Activated T-cell treated with anti-CD3 and anti-CD28 coated beads, Interleukin-2, amount 50 U/mL, for 72 hours (primary cell): ENCODE measurements around the gene PCNT. TPM values are rescaled to one million over a fixed set of nuclear protein-coding genes. Genes with fewer than 3 reads are reported as not detected.
"Not testable (repeated sequence)": the region's sequence is repeated elsewhere in the genome, so short reads cannot be mapped to it uniquely, and the experiment has no call there.

Source experiments
- ATAC-seq, 2 donors: fragments of 150-1000 bp; cut with Tn5 transposase; replicated peaks in 1 of 2; 2 replicates each; pipeline ENCODE4 v1.10.0; 2021; ENCODE audit warnings: moderate library complexity in 2 of 2, mild to moderate bottlenecking in 1 of 2
- DNase-seq, 2 donors: peaks; one replicate each; pipeline ENCODE4 v3.0.0; 2021 to 2022; ENCODE audit warnings: mixed read lengths in 1 of 2
- H3K27ac Mint-ChIP-seq: one replicate; pipeline ENCODE4 v1.8.0; 2022; ENCODE audit warnings: mild to moderate bottlenecking, moderate library complexity, mixed read lengths
- H3K27me3 Mint-ChIP-seq: one replicate; pipeline ENCODE4 v1.8.0; 2022; ENCODE audit warnings: low read depth, mixed read lengths
- H3K36me3 Mint-ChIP-seq, 2 donors: one replicate each; pipeline ENCODE4 v1.8.0; 2022; ENCODE audit warnings: mixed read lengths in 2 of 2, mild to moderate bottlenecking in 1 of 2; ENCODE audit not compliant: insufficient read depth in 2 of 2
- H3K4me1 Mint-ChIP-seq: one replicate; pipeline ENCODE4 v1.8.0; 2022; ENCODE audit warnings: low read depth, mixed read lengths
- H3K4me3 Mint-ChIP-seq, 2 donors: one replicate each; pipeline ENCODE4 v1.8.0; 2022; ENCODE audit warnings: mild to moderate bottlenecking in 2 of 2, mixed read lengths in 2 of 2, moderate library complexity in 2 of 2
- H3K9me3 Mint-ChIP-seq, 2 donors: one replicate each; pipeline ENCODE4 v1.8.0; 2022; ENCODE audit warnings: mixed read lengths in 2 of 2
- total RNA-seq, 2 donors: library from RNA; stranded (reverse); gene quantifications; one replicate each; pipeline ENCODE4 v1.2.3, GENCODE V29; 2022

PCNT gene
- total RNA-seq, 2 donors from 2014 or later = 69.6 to 83.5 TPM

DNA sequence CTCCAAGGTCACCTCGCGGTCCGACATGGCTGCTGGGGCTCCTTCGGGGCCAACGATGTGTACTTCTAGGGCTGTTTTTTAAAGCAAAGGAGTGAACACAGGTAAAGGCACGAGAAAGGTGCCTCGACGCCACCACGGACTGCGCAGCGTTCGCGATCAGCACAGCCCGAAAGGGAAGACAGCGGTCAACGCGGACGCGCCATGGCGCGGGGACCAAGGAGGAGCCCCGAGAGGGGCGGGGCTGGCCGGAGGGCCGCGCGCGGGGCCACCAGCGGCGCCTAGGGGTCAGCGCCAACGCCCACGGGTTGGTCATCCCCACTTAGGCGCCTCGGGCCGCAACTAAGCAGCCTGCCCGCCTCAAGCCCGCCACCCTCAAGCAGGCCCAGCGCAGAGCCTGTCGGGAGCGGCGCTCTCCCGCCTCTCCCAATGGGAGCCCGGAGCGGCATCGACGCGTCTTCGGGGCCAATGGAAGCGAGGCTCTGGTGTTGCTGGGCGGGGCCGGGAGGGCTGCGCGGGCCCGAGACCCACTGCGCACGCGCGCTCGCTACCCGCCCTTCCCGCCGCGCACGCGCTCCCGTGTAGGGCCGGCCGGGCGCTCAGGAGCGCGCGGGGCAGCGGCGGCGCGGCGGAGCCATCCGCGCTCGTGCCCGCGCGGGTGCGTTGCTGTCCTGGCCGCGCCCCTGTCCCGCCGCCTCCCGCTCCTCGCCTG is 134.5 kb downstream of the PCNT start, which contains the start of gene DIP2A:
Gene DIP2A (plus strand): TSS at position 577 of the 709 bp plus-strand sequence. CDS start 241 bp downstream, outside the sequence.
- Mint-ChIP-seq H3K27ac (peak within 1 kb of the TSS; percentile 83), H3K36me3 (peaks cover 8 to 16% of the 10 kb centered on the region in 2 donors), H3K9me3 (no peaks in the 10 kb centered on the region), H3K27me3 (no peaks in the 10 kb centered on the region), H3K4me3 (peak within 1 kb of the TSS; percentile 91 to 92), H3K4me1 (peaks cover 53% of the 10 kb centered on the region)
- ATAC-seq (peak; percentile 96 to 97), DNase-seq (peak; percentile 95 to 96)

- no peak for DNase-seq
- Mint-ChIP-seq H3K4me3 (peak overlapping the region; percentile 82 to 90), H3K27me3 (no peaks in the 10 kb centered on the region), H3K4me1 (peaks cover 53% of the 10 kb centered on the region), H3K27ac (no peak overlapping the region), H3K9me3 (no peaks in the 10 kb centered on the region), H3K36me3 (peaks cover 8 to 16% of the 10 kb centered on the region in 2 donors)
- ATAC-seq = no peak
These were observed 135.0 kb downstream of the PCNT start for GRCh38 chr21:46459024-46459355.

DNA sequence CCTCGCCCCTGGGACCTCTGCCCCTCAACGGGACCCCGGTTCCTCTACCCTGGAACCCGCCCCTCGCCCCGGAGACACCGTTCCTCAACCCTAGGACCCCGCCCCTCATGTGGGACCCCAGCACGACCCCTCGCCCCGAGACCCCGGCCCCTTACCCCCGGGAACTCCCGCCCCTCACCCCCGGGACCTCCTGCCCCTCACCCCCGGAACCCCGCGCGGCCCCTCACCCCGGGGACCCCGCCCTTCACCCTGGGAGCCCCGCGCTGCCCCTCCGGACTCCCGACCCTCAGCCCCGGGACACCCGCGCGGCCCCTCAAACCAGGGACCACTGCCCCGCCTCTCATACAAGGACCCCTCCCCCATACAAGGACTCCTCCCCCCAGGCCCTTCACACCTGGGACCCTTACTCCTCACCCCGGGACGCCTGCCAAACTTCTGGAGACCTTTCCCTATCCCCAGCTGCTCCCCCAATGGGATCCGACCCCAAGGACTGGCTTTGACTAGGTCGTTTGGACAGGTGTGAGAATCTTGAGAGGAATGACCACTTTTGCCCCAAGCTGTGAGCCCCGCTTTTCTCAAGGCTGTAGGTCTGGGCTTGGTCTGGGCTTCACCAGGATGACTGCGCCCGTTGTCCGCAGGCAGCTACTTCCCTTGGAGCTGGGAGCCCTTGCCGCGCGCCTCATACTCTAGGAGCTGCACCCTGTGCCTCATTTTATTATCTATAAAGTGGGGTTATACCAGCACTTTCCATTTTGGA is 135.6 kb downstream of the PCNT start:
- Mint-ChIP-seq H3K27ac (peak overlapping the region; percentile 83), H3K27me3 (no peaks in the 10 kb centered on the region), H3K9me3 (no peaks in the 10 kb centered on the region), H3K4me3 (peak overlapping the region; percentile 90 to 92), H3K36me3 (peaks cover 8 to 16% of the 10 kb centered on the region in 2 donors), H3K4me1 (peaks cover 53% of the 10 kb centered on the region)
- peak; percentile 16 to 20 for DNase-seq
- no peak for ATAC-seq

DNA sequence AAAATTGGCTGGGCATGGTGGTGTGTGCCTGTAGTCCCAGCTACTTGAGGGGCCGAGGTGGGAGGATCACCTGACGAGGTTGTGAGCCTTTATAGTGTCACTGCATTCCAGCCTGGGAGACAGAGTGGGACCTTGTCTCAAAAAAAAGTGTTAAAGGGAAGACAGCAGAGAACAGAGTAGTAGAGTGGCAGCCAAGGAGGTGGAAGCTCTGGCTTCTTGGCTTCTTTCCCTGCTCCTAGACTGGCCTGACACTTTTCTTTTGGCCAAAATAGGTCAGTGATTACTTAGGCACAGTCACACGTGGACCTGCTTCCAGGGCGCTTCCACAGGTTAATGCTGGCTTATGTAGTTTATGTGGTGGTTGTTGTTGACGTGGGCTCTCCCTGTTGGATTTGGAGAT is 138.0 kb downstream of the PCNT start:
- ATAC-seq (no peak), DNase-seq (no peak)
- Mint-ChIP-seq H3K27me3 (no peaks in the 10 kb centered on the region), H3K27ac (no peak overlapping the region), H3K9me3 (no peaks in the 10 kb centered on the region), H3K36me3 (peaks cover 2 to 5% of the 10 kb centered on the region in 2 donors), H3K4me1 (peaks cover 37% of the 10 kb centered on the region), H3K4me3 (no peak overlapping the region)

GRCh38 chr21:46465153-46465552 is 141.2 kb downstream of the PCNT start:
- peaks cover 41% of the 10 kb centered on the region for H3K4me1 Mint-ChIP-seq
- H3K36me3 Mint-ChIP-seq, DNase-seq, ATAC-seq, H3K27ac Mint-ChIP-seq, H3K4me3 Mint-ChIP-seq, H3K27me3 Mint-ChIP-seq, H3K9me3 Mint-ChIP-seq: not testable (repeated sequence)

GRCh38 chr21:46465651-46466050 is 141.7 kb downstream of the PCNT start:
- H3K27ac Mint-ChIP-seq = no peak overlapping the region
- no peaks in the 10 kb centered on the region for H3K27me3 Mint-ChIP-seq
- ATAC-seq (no peak), DNase-seq (no peak)
- peaks cover 2% of the 10 kb centered on the region in 2 donors for H3K36me3 Mint-ChIP-seq
- no peak overlapping the region for H3K4me3 Mint-ChIP-seq
- no peaks in the 10 kb centered on the region for H3K9me3 Mint-ChIP-seq
- peaks cover 36% of the 10 kb centered on the region for H3K4me1 Mint-ChIP-seq

- no peaks in the 10 kb centered on the region for H3K36me3 Mint-ChIP-seq
- no peak overlapping the region for H3K4me3 Mint-ChIP-seq
- peaks cover 44% of the 10 kb centered on the region for H3K4me1 Mint-ChIP-seq
- ATAC-seq (peak; percentile 73 to 89), DNase-seq (no peak)
- peak overlapping the region; percentile 4 for H3K27ac Mint-ChIP-seq
- H3K27me3 Mint-ChIP-seq = no peaks in the 10 kb centered on the region
- no peaks in the 10 kb centered on the region for H3K9me3 Mint-ChIP-seq
These were observed 144.3 kb downstream of the PCNT start for GRCh38 chr21:46468108-46468774.

DNA sequence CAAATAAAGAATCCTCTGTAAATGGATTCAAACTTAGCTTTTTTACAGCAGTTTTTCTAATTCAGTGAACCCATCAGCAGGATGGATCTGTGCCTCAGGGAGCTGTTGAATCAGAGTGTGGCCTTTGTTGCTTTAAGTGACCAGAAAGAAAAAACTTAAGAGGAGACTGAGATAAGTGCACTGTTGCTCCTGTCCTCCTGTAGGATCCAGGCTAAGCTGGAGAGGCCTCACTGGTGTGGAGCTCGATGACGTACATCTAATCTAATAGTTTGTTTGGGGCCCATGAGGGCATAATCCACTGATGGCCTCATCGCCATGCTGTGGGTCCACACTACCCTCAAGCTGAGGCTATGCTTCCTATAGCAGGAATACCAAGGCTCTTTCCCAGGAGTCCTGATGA is 145.3 kb downstream of the PCNT start:
- ATAC-seq (no peak), DNase-seq (no peak)
- Mint-ChIP-seq H3K27ac (peak overlapping the region; percentile 50), H3K36me3 (no peaks in the 10 kb centered on the region), H3K4me1 (peaks cover 52% of the 10 kb centered on the region), H3K27me3 (no peaks in the 10 kb centered on the region), H3K4me3 (no peak overlapping the region), H3K9me3 (no peaks in the 10 kb centered on the region)

GRCh38 chr21:46471514-46471913 is 147.6 kb downstream of the PCNT start:
- peak overlapping the region; percentile 4 for H3K27ac Mint-ChIP-seq
- H3K36me3 Mint-ChIP-seq = peaks cover 0 to 3% of the 10 kb centered on the region in 2 donors
- ATAC-seq (no peak), DNase-seq (no peak)
- H3K9me3 Mint-ChIP-seq = peaks cover 0 to 2% of the 10 kb centered on the region in 2 donors
- peaks cover 49% of the 10 kb centered on the region for H3K4me1 Mint-ChIP-seq
- H3K27me3 Mint-ChIP-seq = no peaks in the 10 kb centered on the region
- no peak overlapping the region for H3K4me3 Mint-ChIP-seq

GRCh38 chr21:46472246-46472645 is 148.3 kb downstream of the PCNT start:
- no peaks in the 10 kb centered on the region for H3K27me3 Mint-ChIP-seq
- peaks cover 0 to 3% of the 10 kb centered on the region in 2 donors for H3K36me3 Mint-ChIP-seq
- no peak for DNase-seq
- peak overlapping the region; percentile 4 for H3K27ac Mint-ChIP-seq
- ATAC-seq = no peak
- H3K9me3 Mint-ChIP-seq = peaks cover 0 to 2% of the 10 kb centered on the region in 2 donors
- peaks cover 49% of the 10 kb centered on the region for H3K4me1 Mint-ChIP-seq
- H3K4me3 Mint-ChIP-seq = no peak overlapping the region

DNA sequence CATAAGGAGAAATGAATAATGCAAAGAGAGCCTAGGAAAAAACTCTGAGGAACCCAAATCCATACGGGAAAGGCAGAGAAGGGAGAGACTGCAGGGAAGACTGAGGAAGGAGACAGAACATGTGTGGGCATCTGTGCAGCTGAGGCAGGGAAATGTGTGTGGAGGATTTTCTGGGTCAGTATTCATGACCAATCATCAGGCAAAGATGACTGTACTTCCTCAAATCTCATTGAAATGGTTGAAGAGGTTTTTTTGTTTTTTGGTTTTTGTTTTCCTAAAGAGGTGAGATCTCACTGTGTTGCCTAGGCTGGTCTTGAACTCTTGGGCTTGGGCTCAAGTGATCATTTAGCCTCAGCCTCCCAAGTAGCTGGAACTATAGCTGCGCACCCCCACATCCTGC is 150.4 kb downstream of the PCNT start:
- no peaks in the 10 kb centered on the region for H3K27me3 Mint-ChIP-seq
- H3K27ac Mint-ChIP-seq = no peak overlapping the region
- ATAC-seq = peak in 1 of 2 donors; percentile 39

GRCh38 chr21:46475296-46475695 is 151.3 kb downstream of the PCNT start:
- Mint-ChIP-seq H3K4me1 (peaks cover 31% of the 10 kb centered on the region), H3K9me3 (peaks cover 0 to 2% of the 10 kb centered on the region in 2 donors), H3K27me3 (no peaks in the 10 kb centered on the region), H3K4me3 (no peak overlapping the region), H3K27ac (no peak overlapping the region), H3K36me3 (peaks cover 0 to 6% of the 10 kb centered on the region in 2 donors)
- ATAC-seq (no peak), DNase-seq (no peak)

More for the DNA sequence above, 150.4 kb downstream of the PCNT start:
- Mint-ChIP-seq H3K36me3 (peaks cover 0 to 6% of the 10 kb centered on the region in 2 donors), H3K9me3 (peaks cover 0 to 2% of the 10 kb centered on the region in 2 donors), H3K4me3 (peak overlapping the region in 1 of 2 donors; percentile 8), H3K4me1 (peaks cover 33% of the 10 kb centered on the region)
- no peak for DNase-seq

- Mint-ChIP-seq H3K27me3 (no peaks in the 10 kb centered on the region), H3K36me3 (peaks cover 0 to 6% of the 10 kb centered on the region in 2 donors), H3K4me3 (no peak overlapping the region), H3K4me1 (peaks cover 13% of the 10 kb centered on the region), H3K27ac (no peak overlapping the region), H3K9me3 (peaks cover 0 to 2% of the 10 kb centered on the region in 2 donors)
- ATAC-seq = no peak
- no peak for DNase-seq
These were observed 153.8 kb downstream of the PCNT start for GRCh38 chr21:46477765-46478164.
